ENCODE results near the gene RIPK3.
A peak's percentile ranks its signal among the peaks of the same experiment; 100 is the strongest.
"Not testable (repeated sequence)": the region's sequence is repeated elsewhere in the genome, so short reads cannot be mapped to it uniquely, and the experiment has no call there.

Gene RIPK3

DNA sequence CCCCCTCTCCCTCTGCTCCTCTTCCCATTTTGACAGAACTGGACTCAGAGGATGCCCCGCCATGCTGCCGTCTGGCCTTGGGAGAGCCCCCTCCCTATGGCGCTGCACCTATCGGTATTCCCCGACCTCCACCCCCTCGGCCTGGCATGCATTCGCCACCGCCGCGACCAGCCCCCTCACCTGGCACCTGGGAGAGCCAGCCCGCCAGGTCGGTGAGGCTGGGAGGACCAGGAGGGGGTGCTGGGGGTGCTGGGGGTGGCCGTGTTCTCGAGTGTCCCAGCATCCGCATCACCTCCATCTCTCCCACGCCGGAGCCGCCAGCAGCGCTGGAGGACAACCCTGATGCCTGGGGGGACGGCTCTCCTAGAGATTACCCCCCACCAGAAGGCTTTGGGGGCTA, 29.7 kb upstream of the RIPK3 start:
- DNase-seq = no peak

DNA sequence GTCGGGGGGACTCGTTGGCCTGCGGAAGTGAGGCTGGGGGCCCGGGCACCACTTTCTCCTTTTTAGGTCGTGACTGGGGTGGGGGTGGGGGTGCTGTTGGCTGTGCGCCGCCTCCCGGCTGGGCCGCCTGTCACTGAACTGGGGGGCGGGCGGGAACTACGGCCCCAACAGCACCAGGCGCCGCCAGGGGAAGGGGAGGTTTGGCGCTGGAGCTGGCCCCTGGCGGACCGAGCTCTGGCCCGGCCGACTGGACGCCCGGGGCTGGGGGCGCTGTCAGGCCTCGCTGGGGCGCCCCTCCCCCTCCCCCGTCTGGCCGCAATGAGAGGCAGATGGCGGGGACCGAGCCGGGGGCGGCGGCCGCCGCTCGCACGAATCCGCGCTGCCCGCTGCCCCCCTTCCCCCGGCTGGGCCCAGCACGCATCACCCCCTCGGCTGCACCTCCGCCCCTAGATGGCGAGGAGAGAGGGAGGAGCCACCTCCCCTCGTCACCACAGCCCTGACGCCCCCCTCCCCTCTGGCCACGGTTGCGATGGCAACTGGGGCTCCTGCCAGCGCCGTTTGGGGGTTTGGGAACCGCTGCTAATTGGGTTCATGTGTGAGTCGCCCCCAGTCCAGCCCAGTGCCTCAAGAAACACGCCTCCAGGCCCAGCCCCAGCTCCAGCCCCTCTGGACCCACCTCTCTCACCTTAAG, 28.9 kb upstream of the RIPK3 start:
- peak; percentile 95 for DNase-seq

DNA sequence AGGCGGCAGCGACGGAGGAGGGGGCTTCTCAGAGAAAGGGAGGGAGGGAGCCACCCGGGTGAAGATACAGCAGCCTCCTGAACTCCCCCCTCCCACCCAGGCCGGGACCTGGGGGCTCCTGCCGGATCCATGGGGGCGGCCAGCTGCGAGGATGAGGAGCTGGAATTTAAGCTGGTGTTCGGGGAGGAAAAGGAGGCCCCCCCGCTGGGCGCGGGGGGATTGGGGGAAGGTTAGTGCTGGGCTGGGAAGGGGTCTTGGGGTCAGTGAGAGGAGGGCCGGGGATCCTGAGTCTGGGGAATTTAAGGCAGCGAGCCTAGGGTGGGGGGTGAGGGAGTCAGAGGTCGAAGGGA, 28.4 kb upstream of the RIPK3 start:
- no peak for DNase-seq

DNA sequence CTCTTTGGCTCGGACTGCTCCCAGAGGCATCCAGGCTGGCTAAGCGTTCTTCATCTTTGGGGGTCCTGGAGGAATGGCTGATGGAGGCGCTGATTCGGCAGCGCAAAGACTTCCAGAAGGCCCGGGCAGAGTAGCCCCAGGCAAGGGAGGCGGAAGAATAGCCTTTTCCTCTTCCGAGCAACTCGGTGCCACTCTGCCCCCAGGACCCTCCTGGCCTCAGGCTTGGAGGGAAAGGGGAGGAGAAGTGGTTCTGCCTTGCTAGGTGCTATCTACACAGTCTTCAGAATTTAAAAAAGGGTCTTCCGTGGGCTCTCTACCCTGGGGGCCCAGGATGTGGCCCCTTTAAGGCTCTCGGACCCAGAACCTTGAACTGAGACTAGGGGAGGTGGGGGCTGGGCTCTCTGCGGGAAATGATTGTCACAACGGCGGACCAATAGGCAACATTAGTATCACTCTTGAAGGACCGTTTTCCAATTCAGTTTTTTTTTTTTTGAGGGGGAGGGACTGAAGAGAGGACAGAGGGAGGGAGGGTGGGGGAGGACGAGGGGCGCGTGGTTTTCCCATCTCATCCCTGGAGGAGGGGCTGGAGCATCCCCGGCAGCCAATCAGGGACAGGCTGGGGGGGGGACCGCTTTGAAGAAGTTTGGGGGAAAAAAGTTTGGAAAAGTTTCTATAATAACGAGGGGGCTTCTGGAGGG, 27.9 kb upstream of the RIPK3 start, which contains the start of gene NFATC4:
TSS of gene NFATC4 (plus strand) at position 671 of the 698 bp plus-strand sequence. CDS start 157 bp downstream, outside the sequence.
- peak; percentile 97 for DNase-seq

DNA sequence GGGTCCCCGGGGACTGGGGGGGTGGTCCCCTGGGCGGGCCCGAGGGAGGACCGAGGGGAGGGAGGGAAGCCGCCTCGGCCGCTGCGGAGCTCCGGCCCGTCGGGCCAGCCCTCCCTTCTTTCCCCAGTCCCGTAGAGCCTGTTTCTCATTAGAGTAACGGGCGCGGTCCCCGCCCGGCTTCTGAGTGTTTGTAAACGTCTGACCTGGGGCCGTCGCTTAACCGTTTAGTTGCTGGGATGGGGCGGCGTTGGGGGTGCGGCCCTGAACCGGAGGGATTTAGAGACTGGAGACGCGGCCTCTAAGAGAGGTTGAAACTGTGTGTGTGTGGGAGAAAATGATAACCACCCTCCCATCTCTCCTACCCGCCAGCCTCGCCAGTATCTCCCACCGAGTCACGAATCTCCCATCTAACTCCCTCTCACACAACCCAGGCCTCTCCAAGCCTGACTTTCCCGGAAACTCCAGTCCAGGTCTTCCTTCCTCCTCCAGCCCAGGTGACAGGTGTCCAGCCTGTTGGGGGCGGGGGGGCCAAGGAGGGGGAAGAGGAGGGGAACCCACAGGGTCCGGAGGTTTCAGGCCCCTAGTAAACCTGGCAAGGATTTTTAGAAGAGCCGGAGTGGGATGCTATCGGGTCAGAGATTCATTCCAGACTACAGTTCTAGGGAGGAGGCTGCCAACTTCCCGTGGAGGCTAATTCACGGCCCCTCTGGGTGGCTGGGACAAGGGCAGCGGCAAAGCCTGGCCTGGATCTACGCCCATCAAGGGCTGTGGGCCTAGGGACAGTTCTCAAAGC, 27.1 kb upstream of the RIPK3 start:
- DNase-seq = peak; percentile 97

DNA sequence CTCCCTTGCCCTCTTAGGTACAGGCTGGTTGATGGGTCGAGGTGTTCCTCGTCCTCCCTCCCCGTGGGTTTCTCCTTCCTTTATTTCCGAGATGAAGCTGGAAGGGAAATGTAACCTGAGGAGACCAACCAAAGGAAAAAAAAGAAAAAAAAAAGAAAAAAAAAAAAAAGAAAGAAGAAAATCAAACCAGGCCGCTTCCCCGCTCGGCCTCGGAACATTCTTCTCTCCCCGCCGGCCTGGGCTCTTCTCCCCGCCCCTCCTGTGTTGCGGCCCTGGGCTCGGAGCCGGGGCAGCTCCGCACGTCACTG, 26.6 kb upstream of the RIPK3 start:
- DNase-seq = no peak

DNA sequence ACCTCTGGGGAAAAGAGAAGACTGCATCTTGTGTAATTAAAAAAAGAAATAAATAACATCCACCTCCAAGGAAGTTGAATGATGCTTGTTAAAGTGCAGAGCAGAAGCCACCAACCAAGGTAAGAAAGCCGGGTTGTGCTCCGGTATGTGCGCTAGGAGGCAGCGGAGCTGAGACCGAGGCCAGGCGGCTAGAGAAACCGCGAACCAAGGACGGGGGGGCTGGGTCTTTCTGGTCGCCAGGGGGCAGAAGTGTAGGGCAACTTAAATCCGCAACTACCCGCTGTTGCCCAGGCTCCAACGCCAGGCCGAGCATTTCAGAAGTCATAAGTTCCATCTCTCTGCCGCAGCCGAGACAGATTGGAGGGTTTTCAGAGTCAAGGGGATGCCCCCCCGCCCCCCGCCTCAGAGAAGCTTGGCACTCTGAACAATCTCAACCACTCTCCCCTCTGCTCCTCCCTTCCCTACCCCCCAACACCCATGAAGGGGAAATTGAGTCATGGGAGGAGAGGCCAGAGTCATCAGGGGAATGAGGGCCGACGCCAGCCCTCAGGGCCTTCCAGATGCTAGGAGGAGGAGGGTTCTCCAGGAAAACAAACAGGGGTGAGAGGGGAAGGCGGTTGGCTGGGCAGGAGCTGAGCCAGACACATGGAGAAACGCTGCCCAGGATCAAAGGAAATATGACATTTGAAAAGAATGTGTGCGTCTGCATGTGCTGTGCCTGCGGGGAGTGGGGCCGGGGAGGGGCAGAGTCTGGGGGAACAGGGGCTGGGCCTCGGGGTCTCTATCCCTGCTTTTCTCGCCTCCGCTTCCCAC, 26.0 kb upstream of the RIPK3 start:
- peak; percentile 95 for DNase-seq

DNA sequence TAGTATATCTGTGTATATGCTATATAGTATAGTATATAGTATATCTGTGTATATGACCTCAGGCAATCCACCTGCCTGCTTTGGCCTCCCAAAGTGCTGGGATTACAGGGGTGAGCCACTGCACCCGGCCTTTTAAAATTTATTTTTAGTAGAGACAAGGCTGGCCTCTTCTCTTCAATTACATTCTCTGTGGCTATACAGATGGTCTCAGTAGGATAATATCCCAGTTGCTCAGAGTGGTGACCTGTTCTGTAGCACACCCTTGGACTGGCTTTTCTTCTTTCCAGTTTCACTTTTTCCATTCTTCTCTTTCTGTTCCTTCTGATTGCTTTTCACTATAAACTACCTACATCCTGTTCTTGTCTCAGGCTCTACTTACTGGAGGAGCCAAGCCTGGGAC, 25.1 kb upstream of the RIPK3 start:
- DNase-seq = no peak

DNA sequence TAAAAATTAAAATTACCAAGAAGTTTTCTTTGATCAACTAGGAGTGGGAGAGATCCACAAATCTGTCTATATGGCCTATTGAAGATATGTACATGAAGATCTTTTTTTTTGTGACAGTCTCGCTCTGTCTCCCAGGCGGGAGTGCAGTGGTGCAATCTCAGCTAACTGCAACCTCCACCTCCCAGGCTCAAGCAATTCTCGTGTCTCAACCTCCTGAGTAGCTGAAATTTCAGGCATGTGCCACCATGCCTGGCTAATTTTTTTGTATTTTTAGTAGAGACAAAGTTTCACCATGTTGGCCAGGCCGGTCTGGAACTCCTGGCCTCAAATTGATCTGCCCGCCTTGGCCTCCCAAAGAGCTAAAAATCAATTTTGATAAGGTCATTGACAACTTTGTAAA, 23.6 kb upstream of the RIPK3 start:
- no peak for DNase-seq

DNA sequence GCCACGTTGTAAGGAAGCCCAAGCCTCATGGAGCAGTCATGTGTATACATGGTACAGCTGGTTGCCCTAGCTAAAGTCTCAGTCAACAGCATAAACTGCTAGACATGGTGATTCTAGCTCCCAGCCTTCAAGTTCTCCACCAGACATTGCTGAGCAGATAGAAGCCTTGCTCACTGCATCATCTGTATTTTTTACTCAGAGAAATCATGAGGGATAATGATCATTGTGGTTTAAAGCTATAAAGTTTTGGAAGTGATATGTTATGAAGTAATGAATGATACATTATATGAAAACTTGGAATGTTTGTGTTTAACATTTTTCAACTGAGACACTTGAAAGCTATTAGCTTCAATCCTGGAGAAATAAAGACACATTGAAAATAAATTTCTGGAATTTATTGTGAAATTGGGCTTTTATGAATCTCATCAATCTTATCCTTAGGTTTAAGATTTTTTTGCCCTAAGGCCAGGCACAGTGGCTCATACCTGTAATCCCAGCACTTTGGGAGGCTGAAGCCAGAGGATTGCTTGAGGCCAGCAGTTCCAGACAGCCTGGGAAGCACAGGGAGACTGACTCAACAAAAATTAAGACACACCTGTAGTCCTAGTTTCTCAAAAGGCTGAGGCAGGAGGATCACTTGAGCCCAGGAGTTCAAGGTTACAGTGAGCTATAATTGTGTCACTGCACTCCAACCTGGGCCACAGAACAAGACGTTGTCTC, 22.6 kb upstream of the RIPK3 start:
- DNase-seq = no peak

DNA sequence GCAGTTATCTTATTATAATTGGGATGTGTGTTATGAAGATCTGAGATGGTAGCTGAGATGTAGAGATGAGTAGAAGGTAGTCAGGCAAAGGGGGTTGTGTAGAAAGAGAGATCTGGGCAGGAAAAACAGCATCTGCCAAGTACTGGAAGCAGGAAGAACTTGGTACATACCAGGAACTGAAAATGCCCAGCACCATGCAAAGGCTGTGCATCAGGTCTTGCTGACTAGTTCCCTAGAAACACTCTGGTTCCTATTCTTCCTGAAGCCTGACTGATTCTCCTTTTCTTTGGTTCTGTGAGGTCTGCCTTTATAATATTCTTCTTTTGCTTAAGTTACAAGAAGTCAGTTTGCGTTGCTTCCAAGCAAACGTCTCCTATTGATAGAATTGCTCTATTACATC, 21.5 kb upstream of the RIPK3 start:
- no peak for DNase-seq

DNA sequence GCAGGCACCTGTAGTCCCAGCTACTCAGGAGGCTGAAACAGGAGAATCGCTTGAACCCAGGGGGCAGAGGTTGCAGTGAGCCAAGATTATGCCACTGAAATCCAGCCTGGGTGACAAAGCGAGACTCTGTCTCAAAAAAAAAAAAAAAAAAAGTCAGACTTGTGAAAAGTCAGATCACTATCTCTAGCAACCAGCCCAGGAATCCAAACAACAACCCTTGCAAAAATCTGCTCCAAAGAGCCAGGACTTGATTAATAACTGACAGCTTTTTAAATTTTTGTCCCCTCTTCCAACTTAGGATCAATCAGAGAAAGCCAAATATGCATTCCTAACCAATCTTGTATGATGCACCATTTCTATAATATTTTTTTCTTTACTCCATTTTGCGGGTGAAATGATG, 20.5 kb upstream of the RIPK3 start:
- no peak for DNase-seq

DNA sequence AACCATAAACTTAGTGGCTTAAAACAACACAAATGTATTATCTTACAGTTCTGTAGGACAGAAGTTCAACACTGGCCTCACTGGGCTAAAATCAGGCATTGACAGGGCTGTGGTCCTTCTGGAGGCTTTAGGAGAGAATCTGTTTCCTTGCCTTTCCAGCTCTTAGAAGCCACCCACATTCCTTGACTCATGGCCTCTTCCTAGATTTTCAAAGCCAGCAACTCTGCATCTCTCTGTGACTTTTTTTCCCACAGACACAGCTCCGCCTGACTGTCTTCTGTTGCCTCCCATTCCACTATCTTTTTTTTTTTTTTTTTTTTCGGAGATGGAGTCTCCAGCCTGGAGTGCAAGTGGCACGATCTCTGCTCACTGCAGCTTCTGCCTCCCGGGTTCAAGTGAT, 16.4 kb upstream of the RIPK3 start:
- DNase-seq = no peak

DNA sequence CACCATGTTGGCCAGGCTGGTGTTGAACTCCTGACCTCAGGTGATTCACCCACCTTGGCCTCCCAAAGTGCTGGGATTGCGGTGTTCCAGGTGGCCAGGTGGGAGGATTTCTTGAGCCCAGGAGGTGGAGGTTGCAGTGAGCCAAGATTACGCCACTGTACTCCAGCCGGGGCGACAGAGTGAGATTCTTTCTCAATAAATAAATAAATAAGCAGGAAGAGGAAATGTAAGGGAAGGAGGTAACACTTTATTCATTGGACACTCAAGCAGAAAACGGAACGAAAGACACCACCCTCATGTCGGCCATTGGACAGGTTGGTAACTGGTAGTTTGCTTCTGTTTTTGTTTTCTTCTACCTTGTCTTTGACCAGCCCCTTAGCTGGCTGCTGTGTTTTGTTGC, 15.2 kb upstream of the RIPK3 start:
- DNase-seq = no peak

DNA sequence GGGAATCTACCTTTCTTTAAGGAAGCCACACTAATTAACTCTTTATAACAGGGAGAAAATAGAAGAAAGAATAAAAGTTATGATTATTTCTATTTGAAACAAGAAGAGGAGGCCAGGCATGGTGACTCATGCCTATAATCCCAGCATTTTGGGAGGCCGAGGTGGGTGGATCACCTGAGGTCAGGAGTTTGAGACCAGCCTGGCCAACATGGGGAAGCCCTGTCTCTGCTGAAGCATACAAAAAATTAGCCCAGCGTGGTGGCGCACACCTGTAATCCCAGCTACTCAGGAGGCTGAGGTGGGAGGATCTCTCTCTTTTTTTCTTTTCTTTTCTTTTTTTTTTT, 14.7 kb upstream of the RIPK3 start:
- DNase-seq = not testable (repeated sequence)

DNA sequence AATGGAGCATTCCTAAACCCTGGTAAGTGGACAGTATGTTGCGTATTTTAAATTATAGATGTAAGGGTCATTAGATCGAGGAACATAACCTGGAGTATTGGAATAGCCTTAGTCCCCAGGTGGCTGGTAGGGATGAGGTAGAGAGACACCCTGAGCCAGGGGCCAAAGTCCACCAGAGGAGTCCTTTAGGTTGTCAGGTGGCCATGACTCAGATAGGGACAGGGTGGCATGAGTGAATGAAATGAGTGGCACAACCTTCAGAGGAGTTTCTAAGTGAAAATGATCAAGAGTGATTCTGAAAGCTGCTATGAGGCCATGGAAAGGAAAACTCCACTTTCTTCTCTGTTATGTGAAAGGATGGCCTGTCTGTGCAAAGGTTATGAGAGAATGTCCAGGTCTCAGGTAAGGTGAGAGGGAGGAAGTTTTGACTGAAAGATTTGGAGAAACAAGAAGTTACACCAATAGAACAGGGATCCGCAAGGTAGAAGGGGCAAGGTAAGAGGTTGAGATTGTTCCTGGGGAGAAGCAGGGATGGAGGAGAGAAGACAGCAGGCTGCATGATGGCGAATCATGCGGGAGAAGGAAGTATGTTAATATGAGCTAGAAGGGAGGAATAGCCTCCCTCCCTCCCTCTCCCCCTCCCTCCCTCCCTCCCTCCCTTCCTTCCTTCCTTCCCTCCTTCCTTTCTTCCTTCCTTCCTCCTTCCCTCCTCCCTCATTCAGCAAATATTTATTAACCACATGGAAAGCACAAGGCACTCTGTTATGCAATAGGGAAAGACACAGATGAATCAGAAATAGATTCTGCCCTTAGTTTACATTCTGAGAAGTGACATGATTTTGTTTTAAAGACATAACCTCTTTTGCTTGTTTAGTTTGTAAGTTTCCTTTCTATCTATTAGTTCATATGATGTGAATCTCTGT, 14.0 kb upstream of the RIPK3 start:
- DNase-seq = no peak

DNA sequence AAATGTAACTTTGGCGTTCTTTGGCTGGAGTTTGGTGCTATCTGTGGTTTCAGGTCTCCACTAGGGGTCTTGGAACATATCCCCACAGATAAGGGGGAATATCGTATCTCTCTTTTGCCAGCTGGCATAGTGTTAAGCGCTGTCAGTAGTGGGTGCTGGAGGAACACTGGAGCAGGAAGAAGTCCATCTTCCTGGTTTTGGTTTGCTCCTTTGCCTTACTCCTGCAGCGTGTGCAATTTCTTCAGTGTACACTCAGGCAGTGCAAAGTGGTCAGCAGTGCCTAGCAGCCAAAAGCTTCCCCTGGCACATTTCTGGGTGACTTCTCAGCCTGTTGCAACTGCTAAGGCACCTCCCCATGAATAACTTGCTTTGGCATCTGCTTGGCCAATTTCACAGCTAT, 11.7 kb upstream of the RIPK3 start:
- DNase-seq = no peak

DNA sequence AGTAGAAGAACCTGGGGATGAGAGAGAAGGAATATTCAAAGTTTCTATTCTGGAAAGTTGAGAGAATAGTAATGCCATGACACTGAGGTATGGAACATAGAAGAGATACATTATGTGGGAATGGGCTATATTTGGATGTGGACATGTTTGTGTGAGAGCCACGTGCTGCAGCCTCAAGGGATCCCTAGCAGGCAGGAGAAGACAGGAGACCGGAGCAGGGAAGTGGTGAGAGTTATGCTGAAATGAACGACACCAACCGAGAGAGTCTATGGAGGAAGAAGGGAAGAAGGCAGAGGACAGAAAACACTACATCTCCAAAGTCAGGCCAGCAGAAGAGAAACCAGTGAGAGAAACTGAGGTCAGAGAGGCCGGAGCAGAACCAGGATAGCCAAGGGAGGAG, 10.0 kb upstream of the RIPK3 start:
- DNase-seq = no peak

DNA sequence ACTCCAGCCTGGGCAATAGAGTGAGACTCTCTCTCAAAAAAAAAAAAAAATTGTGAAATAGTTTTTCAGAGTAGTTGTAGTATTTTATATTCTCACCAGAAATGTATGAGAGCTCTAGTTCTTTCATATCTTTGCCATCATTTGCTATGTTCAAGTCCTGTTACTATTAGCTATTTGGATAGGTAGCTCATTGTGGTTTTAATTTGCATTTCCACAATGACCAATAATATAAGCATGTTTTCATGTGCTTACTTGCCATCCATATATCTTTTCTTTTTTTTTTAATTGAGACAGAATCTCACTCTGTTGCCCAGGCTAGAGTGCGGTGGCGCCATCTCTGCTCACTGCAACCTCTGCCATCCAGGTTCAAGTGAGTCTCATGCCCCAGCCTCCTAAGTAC, 8.4 kb upstream of the RIPK3 start:
- no peak for DNase-seq

DNA sequence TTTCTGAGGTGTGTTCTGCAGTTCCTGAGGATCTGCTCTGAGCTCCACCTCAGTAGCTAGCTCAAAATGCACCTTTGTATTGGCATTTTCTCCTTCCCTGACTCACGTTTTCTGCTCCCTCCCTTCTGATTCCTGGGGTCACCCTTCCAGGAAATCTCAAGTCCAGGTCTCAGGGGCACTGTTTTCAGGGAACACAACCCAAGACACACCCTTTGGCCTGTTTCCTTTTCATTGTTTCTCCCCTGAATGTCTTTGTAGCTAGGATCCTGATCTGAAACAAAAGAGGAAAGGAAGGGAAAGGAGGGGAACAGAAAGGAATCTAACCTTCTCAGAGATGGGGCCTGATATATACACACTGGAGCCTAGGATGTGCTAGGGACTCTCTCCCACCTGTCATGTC, 7.3 kb upstream of the RIPK3 start:
- DNase-seq = no peak

DNA sequence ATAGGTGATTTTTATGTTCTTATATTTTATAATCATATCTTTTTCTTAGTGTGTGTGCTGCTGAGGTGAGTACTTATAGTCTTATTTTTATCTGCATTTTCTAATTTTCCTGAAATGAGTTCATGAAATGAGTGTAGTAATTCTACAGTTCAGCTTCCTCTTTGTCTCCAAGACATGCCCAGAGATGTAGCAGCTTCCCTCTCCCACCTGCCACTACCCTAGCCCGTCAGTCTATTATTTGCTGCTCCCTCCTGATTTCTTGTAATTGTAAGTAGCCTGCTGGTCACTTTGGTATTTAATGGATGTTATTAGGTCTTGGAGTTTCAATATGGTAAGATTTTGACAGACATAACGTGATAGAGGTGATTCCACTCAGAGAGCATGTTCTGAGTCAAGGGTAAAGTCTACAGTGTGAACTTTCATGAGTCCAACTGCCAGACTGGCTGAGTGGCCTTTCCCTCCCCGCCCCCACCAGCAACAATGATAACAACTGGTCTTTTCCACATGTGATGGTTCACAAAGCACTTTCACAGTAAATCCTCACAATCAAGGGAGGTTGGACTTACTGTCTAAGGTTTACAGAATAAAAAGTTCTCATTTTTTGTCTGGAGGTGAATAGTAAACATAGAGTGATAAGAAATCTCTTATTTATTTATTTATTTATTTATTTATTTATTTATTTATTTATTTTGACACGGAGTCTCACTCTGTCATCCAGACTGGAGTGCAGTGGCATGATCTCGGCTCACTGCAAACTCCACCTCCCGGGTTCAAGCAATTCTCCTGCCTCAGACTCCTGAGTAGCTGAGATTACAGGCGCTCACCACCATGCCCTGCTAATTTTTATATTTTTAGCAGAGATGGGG, 4.2 kb upstream of the RIPK3 start:
- no peak for DNase-seq

All from eye (tissue), 1 donor.